ENCODE data around the gene CFAP45.

GRCh38 chr1:159944623-159945455, 44.9 kb upstream of the CFAP45 start:
- no peak for TF ChIP-seq POLR2AphosphoS5 (IDR thresholded peaks at IDR 0.05)
- no peak for TF ChIP-seq CTCF (IDR thresholded peaks at IDR 0.05)
